GM06990 (cell line): Measurements from ENCODE around the gene TSPAN4.

Source experiments
- DNase-seq: peaks from one replicate; pipeline ENCODE4 v3.0.0-alpha.2; 2011; ENCODE audit not compliant: insufficient read length; ENCODE audit errors: extremely low read depth
- H3K27me3 ChIP-seq: replicated peaks from 2 replicates; pipeline ENCODE4 v1.6.0; 2011; ENCODE audit warnings: low read length; ENCODE audit not compliant: control insufficient read depth, insufficient read depth
- H3K36me3 ChIP-seq: 2 replicates; pipeline ENCODE4 v1.5.1; 2011; ENCODE audit warnings: low read length; ENCODE audit not compliant: control insufficient read depth, insufficient read depth
- H3K4me3 ChIP-seq: replicated peaks from 2 replicates; pipeline ENCODE4 v1.5.1; 2011; ENCODE audit warnings: low read depth, mild to moderate bottlenecking, control low read depth, low read length
- CTCF ChIP-seq: IDR thresholded peaks from 2 replicates; pipeline ENCODE4 v1.5.1; 2011; ENCODE audit warnings: low read length, control low read depth, mild to moderate bottlenecking, inconsistent platforms; ENCODE audit not compliant: insufficient read depth, poor library complexity, severe bottlenecking

Gene TSPAN4

GRCh38 chr11:831961-832528 lies 10.6 kb upstream of the TSPAN4 start:
- Histone ChIP-seq H3K4me3 (peak overlapping the region; percentile 50), H3K36me3 (peaks cover 2% of the 10 kb centered on the region; the same call in 1 of the 2 replicates), H3K27me3 (peaks cover 1% of the 10 kb centered on the region)
- no peak for DNase-seq
- no peak for TF ChIP-seq CTCF

GRCh38 chr11:832529-833113 lies 10.0 kb upstream of the TSPAN4 start, which contains the start of gene CD151:
Gene CD151 (plus strand): TSS chr11:832952. CDS start chr11:836070, 3,118 bp downstream.
- peak; percentile 65 for DNase-seq
- no peak for TF ChIP-seq CTCF
- H3K27me3 ChIP-seq: peaks cover 1% of the 10 kb centered on the region
- H3K36me3 ChIP-seq: peaks cover 6% of the 10 kb centered on the region
- H3K4me3 ChIP-seq: peak within 1 kb of the TSS; percentile 61

- peaks cover 10% of the 10 kb centered on the region for H3K36me3 ChIP-seq
- H3K4me3 ChIP-seq: peak overlapping the region; percentile 61
- peaks cover 1% of the 10 kb centered on the region for H3K27me3 ChIP-seq
- peak; percentile 57 for DNase-seq
- TF ChIP-seq CTCF: no peak
Measured at GRCh38 chr11:833114-833791, 9.4 kb upstream of the TSPAN4 start.

GRCh38 chr11:833849-834311 lies 8.8 kb upstream of the TSPAN4 start:
- TF ChIP-seq CTCF: no peak
- peaks cover 1% of the 10 kb centered on the region for H3K27me3 ChIP-seq
- H3K4me3 ChIP-seq: peak overlapping the region; percentile 61
- no peak for DNase-seq
- peaks cover 14% of the 10 kb centered on the region for H3K36me3 ChIP-seq

- Histone ChIP-seq H3K4me3 (no peak overlapping the region), H3K27me3 (peaks cover 1% of the 10 kb centered on the region), H3K36me3 (peaks cover 20% of the 10 kb centered on the region)
- no peak for DNase-seq
- no peak for TF ChIP-seq CTCF
Measured at GRCh38 chr11:834371-835316, 8.0 kb upstream of the TSPAN4 start.
